ENCODE data around the gene DNAJC11. TPM values are rescaled to one million over a fixed set of nuclear protein-coding genes. Genes with fewer than 3 reads are reported as not detected.

DNAJC11 gene
- total RNA-seq, 1 donor from 2014 or later, result 17.9 TPM

GRCh38 chr1:6614019-6614928 is 87.3 kb downstream of the DNAJC11 start:
- Histone ChIP-seq H3K36me3 (ENCODE audit: control insufficient read depth, insufficient read depth, low read length) (no peaks in the 10 kb centered on the region), H3K4me3 (ENCODE audit: low read depth, low read length) (peak overlapping the region; percentile 80), H3K27me3 (ENCODE audit: control insufficient read depth, insufficient read depth, low read length) (no peaks in the 10 kb centered on the region)
- no peak for DNase-seq (ENCODE audit: low read depth)
- TF ChIP-seq CTCF (IDR thresholded peaks at IDR 0.05; ENCODE audit: insufficient read depth, low read length, severe bottlenecking), result no peak
- FAIRE-seq, result no peak

GRCh38 chr1:6613361-6614018 is 88.1 kb downstream of the DNAJC11 start, which contains the start of gene PHF13:
Gene PHF13, plus strand, starts transcription at chr1:6613731. Its CDS starts 336 bp downstream, at chr1:6614067.
- DNase-seq (ENCODE audit: low read depth), result peak; percentile 90
- H3K27me3 ChIP-seq (ENCODE audit: control insufficient read depth, insufficient read depth, low read length), result no peaks in the 10 kb centered on the region
- H3K4me3 ChIP-seq (ENCODE audit: low read depth, low read length), result peak within 1 kb of the TSS; percentile 80
- no peak for TF ChIP-seq CTCF (IDR thresholded peaks at IDR 0.05; ENCODE audit: insufficient read depth, low read length, severe bottlenecking)
- no peak for FAIRE-seq
- no peaks in the 10 kb centered on the region for H3K36me3 ChIP-seq (ENCODE audit: control insufficient read depth, insufficient read depth, low read length)

GRCh38 chr1:6612641-6613360 is 88.8 kb downstream of the DNAJC11 start:
- FAIRE-seq, result no peak
- peak; percentile 56 for DNase-seq (ENCODE audit: low read depth)
- TF ChIP-seq CTCF (IDR thresholded peaks at IDR 0.05; ENCODE audit: insufficient read depth, low read length, severe bottlenecking), result no peak
- H3K27me3 ChIP-seq (ENCODE audit: control insufficient read depth, insufficient read depth, low read length), result no peaks in the 10 kb centered on the region
- no peaks in the 10 kb centered on the region for H3K36me3 ChIP-seq (ENCODE audit: control insufficient read depth, insufficient read depth, low read length)
- peak overlapping the region; percentile 48 for H3K4me3 ChIP-seq (ENCODE audit: low read depth, low read length)

- H3K4me3 ChIP-seq (ENCODE audit: low read depth, low read length), result no peak overlapping the region
- DNase-seq (ENCODE audit: low read depth) (peak; percentile 63), FAIRE-seq (no peak)
- no peak for TF ChIP-seq CTCF (IDR thresholded peaks at IDR 0.05; ENCODE audit: insufficient read depth, low read length, severe bottlenecking)
- peaks cover 8% of the 10 kb centered on the region for H3K36me3 ChIP-seq (ENCODE audit: control insufficient read depth, insufficient read depth, low read length)
- H3K27me3 ChIP-seq (ENCODE audit: control insufficient read depth, insufficient read depth, low read length), result no peaks in the 10 kb centered on the region
These were observed 97.6 kb downstream of the DNAJC11 start for GRCh38 chr1:6603915-6604558.

- Histone ChIP-seq H3K4me3 (ENCODE audit: low read depth, low read length) (peak overlapping the region; percentile 99), H3K36me3 (ENCODE audit: control insufficient read depth, insufficient read depth, low read length) (peaks cover 11% of the 10 kb centered on the region), H3K27me3 (ENCODE audit: control insufficient read depth, insufficient read depth, low read length) (no peaks in the 10 kb centered on the region)
- DNase-seq (ENCODE audit: low read depth), result peak; percentile 54
- TF ChIP-seq CTCF (IDR thresholded peaks at IDR 0.05; ENCODE audit: insufficient read depth, low read length, severe bottlenecking), result no peak
- no peak for FAIRE-seq
These were observed 98.2 kb downstream of the DNAJC11 start for GRCh38 chr1:6603238-6603914.

Data from bronchial epithelial cell (primary cell).